Activated T-cell treated with anti-CD3 and anti-CD28 coated beads, Interleukin-2, amount 50 U/mL, for 72 hours (primary cell): ENCODE data around the gene LYST. TPM values are rescaled to one million over a fixed set of nuclear protein-coding genes. Genes with fewer than 3 reads are reported as not detected.
"Not testable (repeated sequence)": the region's sequence is repeated elsewhere in the genome, so short reads cannot be mapped to it uniquely, and the experiment has no call there.

ENCODE experiments used
- ATAC-seq, 2 donors: fragments of 150-1000 bp; cut with Tn5 transposase; replicated peaks in 1 of 2; 2 replicates each; pipeline ENCODE4 v1.10.0; 2021; ENCODE audit warnings: moderate library complexity in 2 of 2, mild to moderate bottlenecking in 1 of 2
- DNase-seq, 2 donors: peaks; one replicate each; pipeline ENCODE4 v3.0.0; 2021 to 2022; ENCODE audit warnings: mixed read lengths in 1 of 2
- H3K27ac Mint-ChIP-seq: one replicate; pipeline ENCODE4 v1.8.0; 2022; ENCODE audit warnings: mild to moderate bottlenecking, moderate library complexity, mixed read lengths
- H3K27me3 Mint-ChIP-seq: one replicate; pipeline ENCODE4 v1.8.0; 2022; ENCODE audit warnings: low read depth, mixed read lengths
- H3K36me3 Mint-ChIP-seq, 2 donors: one replicate each; pipeline ENCODE4 v1.8.0; 2022; ENCODE audit warnings: mixed read lengths in 2 of 2, mild to moderate bottlenecking in 1 of 2; ENCODE audit not compliant: insufficient read depth in 2 of 2
- H3K4me1 Mint-ChIP-seq: one replicate; pipeline ENCODE4 v1.8.0; 2022; ENCODE audit warnings: low read depth, mixed read lengths
- H3K4me3 Mint-ChIP-seq, 2 donors: one replicate each; pipeline ENCODE4 v1.8.0; 2022; ENCODE audit warnings: mild to moderate bottlenecking in 2 of 2, mixed read lengths in 2 of 2, moderate library complexity in 2 of 2
- H3K9me3 Mint-ChIP-seq, 2 donors: one replicate each; pipeline ENCODE4 v1.8.0; 2022; ENCODE audit warnings: mixed read lengths in 2 of 2
- total RNA-seq, 2 donors: library from RNA; stranded (reverse); gene quantifications; one replicate each; pipeline ENCODE4 v1.2.3, GENCODE V29; 2022

The LYST gene
- total RNA-seq, 2 donors from 2014 or later, result 43.9 to 50.7 TPM

DNA sequence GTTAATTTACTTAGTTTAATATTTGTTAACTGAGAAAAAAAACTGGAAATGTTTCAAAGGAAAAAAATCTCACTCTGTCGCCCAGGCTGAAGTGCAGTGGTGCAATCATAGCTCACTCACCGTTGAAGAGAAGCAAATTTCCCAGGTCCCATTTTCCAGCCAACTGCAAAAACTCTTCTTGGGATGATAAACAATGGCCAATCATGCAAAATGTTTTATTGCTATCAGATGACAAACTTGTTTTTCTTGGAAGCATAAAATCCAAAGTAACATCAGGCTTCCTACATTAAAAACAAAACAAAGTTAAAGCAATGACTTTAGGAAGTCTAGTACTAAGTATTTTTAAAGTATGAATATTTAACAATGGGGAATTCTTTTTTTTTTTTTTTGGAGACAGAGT, 84.9 kb downstream of the LYST start:
- H3K27ac Mint-ChIP-seq, result no peak overlapping the region
- ATAC-seq, result no peak
- DNase-seq, result no peak
- peaks cover 2 to 8% of the 10 kb centered on the region in 2 donors for H3K36me3 Mint-ChIP-seq
- H3K9me3 Mint-ChIP-seq, result peaks cover 0 to 3% of the 10 kb centered on the region in 2 donors
- H3K4me3 Mint-ChIP-seq, result no peak overlapping the region
- H3K27me3 Mint-ChIP-seq, result no peaks in the 10 kb centered on the region
- H3K4me1 Mint-ChIP-seq, result no peaks in the 10 kb centered on the region

DNA sequence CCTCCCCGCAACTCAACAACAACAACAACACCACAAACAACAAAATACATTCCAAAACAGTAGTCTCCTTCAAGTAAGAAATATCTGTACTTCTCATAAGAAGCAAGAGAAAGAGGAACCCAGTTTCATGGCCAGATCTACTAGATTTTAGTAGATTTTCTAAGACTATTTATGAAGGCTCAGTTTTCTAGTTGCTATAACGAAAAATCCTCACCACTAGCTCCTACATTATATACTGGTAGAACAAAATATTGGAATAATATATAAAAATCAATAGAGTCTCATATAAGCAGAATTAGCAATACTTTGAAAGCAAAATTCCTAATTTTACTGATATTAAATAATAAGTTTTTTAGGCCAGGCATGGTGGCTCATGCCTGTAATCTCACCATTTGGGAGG, 86.9 kb downstream of the LYST start:
- Mint-ChIP-seq H3K9me3 (no peaks in the 10 kb centered on the region), H3K36me3 (peaks cover 0 to 10% of the 10 kb centered on the region in 2 donors), H3K27ac (no peak overlapping the region), H3K4me1 (no peaks in the 10 kb centered on the region), H3K27me3 (no peaks in the 10 kb centered on the region), H3K4me3 (no peak overlapping the region)
- no peak for ATAC-seq
- no peak for DNase-seq

DNA sequence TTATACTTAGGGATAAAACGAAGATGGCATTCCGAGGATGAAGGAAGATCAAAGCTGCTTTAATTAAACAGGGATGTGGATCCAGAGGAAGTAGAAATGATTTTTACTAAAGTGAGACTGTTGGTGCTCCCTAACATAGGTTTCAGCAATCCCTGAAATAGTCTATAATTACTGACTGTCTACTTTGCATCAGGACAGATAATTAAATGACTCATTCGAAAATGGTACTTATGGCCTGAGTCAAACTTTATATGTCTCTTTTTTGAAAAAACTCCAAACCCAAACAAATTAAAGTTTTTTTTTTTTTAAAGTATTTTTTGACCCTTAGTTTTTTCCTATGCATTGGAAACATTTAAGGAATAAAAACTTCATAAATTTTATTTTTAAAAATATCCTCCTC, 90.3 kb downstream of the LYST start:
- ATAC-seq (no peak), DNase-seq (no peak)
- no peaks in the 10 kb centered on the region for H3K4me1 Mint-ChIP-seq
- peaks cover 0 to 14% of the 10 kb centered on the region in 2 donors for H3K36me3 Mint-ChIP-seq
- H3K4me3 Mint-ChIP-seq, result no peak overlapping the region
- no peaks in the 10 kb centered on the region for H3K27me3 Mint-ChIP-seq
- H3K9me3 Mint-ChIP-seq, result no peaks in the 10 kb centered on the region
- H3K27ac Mint-ChIP-seq, result no peak overlapping the region

DNA sequence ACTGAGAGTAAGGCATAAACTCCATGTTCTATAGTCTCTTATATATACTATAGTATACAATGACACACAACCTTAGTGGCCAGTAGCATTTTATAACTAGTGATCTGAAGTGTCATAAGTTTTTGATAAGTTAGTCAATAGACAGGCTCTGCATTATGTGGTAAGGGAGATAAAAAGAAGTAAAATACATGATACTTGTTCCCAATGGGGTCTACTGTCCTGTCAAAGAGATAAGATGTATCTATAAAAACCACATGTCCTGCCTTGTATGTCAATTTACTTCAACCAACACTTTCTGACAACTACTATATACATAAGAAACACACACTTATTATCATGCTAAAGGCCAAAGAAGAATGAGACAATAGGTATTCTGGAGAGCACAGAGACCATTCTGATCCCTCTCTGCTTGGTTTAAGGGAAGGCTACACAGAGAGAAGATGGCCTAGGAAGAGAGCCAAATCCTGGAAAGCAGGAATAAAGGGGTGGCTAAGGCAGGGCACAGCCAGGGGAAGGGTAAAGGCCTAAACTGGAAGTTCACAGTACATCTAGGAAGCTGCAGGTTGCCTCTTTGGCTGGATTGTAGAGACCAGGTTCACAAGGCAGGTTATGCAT, 91.4 kb downstream of the LYST start:
- Mint-ChIP-seq H3K36me3 (peaks cover 0 to 14% of the 10 kb centered on the region in 2 donors), H3K4me3 (no peak overlapping the region), H3K9me3 (no peaks in the 10 kb centered on the region), H3K4me1 (no peaks in the 10 kb centered on the region), H3K27me3 (no peaks in the 10 kb centered on the region), H3K27ac (no peak overlapping the region)
- ATAC-seq, result no peak
- no peak for DNase-seq

DNA sequence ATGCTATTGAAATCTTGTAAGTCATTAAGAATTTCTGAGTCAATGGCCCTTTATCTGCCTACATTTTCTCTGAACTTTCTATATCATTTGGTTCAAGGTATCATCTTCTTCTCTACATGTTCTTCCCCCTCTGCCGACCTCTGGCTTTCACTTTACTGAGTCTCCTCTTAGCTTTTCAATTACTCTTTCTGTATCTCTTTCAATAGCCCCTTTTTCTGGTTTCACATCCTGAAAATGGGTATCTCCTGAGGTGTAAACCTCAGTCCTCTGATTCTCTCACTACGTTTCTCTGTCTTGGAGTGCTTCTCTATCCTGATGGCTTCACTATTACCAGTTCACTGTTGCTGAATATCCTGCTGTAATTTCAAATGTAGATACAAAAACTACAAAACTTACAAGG, 98.9 kb downstream of the LYST start:
- DNase-seq (no peak), ATAC-seq (peak in 1 of 2 donors; percentile 17)
- Mint-ChIP-seq H3K4me3 (peak overlapping the region in 1 of 2 donors; percentile 7), H3K4me1 (peaks cover 14% of the 10 kb centered on the region), H3K27me3 (no peaks in the 10 kb centered on the region), H3K9me3 (no peaks in the 10 kb centered on the region), H3K27ac (peak overlapping the region; percentile 1), H3K36me3 (peaks cover 2 to 6% of the 10 kb centered on the region in 2 donors)

DNA sequence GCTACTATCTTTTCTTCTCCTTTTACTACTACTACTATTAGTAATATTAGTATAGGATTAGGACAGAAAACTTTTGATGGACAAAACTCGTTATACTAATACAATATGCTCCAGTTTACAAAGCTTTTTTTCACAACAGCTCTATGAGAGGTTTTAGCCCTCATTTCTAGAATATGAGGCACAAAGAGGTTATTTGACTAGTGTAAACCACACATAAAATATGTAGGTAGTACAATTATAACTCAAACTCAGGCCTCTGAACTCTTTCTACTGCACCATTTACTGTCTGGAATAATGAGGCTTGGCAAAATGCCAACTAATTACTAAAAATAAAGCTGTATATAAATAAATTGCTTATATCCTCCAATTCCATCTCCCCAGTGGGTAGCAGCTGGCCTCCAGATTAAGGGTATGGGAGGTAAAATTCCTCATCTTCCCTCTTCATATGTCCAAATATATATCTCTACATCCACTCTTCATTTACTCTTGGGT, 99.9 kb downstream of the LYST start:
- Mint-ChIP-seq H3K9me3 (no peaks in the 10 kb centered on the region), H3K27me3 (no peaks in the 10 kb centered on the region), H3K27ac (no peak overlapping the region), H3K4me3 (no peak overlapping the region), H3K4me1 (peaks cover 14% of the 10 kb centered on the region), H3K36me3 (peaks cover 4 to 6% of the 10 kb centered on the region in 2 donors)
- no peak for DNase-seq
- peak in 1 of 2 donors; percentile 70 for ATAC-seq

DNA sequence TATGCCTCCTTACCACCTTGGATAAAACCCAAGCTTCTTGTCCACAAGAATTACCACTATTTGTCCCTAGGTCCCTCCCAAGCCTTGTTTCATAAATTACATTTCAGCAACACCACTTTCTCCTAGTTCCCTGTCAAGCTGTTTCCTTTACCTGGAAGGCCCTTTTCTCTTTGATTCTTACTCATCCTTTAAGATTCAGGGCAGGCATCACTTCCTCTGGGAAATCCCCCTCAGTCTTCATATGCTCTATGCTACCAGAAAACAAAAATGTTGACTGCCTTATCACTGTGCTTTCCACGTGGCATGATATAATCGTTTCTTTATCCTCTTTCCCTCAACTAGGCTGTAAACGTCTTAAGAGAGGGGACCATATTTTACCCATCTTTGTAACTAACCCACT, 102.7 kb downstream of the LYST start:
- no peaks in the 10 kb centered on the region for H3K27me3 Mint-ChIP-seq
- no peak overlapping the region for H3K27ac Mint-ChIP-seq
- peaks cover 6 to 11% of the 10 kb centered on the region in 2 donors for H3K36me3 Mint-ChIP-seq
- peak; percentile 17 to 23 for DNase-seq
- ATAC-seq, result peak; percentile 86 to 87
- no peak overlapping the region for H3K4me3 Mint-ChIP-seq
- H3K4me1 Mint-ChIP-seq, result peaks cover 14% of the 10 kb centered on the region
- H3K9me3 Mint-ChIP-seq, result no peaks in the 10 kb centered on the region

DNA sequence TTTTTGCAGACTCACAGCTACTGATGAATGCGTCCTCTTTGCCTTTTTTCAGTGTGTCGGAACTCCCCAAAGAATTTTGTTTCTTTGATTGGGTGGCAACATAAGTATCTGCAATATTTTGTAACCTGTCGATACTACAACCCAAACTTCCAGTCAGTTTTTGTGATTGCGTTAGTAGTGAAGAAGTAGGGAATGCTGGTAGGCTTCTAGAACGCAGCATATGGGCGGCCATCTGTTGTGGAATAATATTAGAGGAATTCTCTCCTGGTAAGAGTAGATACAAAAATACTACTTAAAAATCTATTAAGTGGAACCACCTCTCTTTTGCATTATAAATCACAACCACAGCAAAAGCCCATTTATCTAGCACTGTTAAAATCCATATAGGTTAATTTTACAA, 107.4 kb downstream of the LYST start:
- Mint-ChIP-seq H3K4me1 (no peaks in the 10 kb centered on the region), H3K4me3 (no peak overlapping the region), H3K27ac (no peak overlapping the region), H3K27me3 (no peaks in the 10 kb centered on the region), H3K36me3 (peaks cover 6 to 13% of the 10 kb centered on the region in 2 donors), H3K9me3 (no peaks in the 10 kb centered on the region)
- ATAC-seq, result no peak
- DNase-seq, result no peak

DNA sequence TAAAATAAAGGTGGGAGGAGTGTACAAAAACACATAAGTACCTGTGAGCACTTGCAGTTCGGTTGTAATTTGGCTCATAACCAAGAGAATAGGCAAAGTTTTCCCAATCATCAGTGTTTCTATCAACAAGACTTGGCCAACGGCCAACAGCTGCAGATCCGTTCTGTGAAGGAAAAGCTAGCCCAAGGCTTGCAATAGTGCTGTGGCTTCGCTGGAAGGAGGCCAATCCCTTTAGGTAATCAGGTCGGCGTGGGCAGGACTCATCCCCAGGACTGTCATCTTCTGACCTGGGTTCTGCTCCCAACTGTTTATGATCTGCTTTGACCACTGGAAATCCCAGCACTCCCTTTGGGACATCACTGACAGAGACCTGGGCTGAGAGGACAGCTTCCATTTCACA, 107.8 kb downstream of the LYST start:
- Mint-ChIP-seq H3K27me3 (no peaks in the 10 kb centered on the region), H3K4me1 (no peaks in the 10 kb centered on the region), H3K36me3 (peaks cover 6 to 17% of the 10 kb centered on the region in 2 donors), H3K4me3 (no peak overlapping the region), H3K27ac (no peak overlapping the region), H3K9me3 (no peaks in the 10 kb centered on the region)
- no peak for DNase-seq
- no peak for ATAC-seq

DNA sequence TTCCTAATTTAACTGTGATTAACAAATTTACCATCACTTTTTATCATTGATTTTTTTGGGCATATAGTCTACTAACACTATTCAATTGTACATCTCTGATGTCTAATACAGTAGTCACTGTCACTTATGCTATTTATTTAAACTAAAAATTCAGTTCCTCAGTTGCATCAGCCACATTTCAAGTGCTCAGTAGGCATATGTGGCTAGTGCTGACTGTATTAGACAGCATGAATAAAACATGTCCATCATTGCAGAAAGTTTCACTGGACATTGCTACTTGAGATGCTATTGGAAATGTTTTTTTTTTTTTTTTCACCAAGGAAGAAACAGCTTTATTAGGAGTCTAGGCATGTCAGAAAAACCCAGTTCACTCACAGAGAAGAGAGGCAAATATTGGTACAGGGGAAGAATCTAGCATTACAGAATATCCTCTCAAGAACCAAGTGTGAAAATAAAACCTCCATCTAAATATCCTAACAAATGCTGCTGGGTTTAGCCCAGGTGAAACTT, 109.1 kb downstream of the LYST start:
- DNase-seq (no peak), ATAC-seq (no peak)
- H3K27ac Mint-ChIP-seq, result peak overlapping the region; percentile 79
- H3K36me3 Mint-ChIP-seq, result peaks cover 5 to 17% of the 10 kb centered on the region in 2 donors
- no peaks in the 10 kb centered on the region for H3K4me1 Mint-ChIP-seq
- no peaks in the 10 kb centered on the region for H3K9me3 Mint-ChIP-seq
- H3K27me3 Mint-ChIP-seq, result no peaks in the 10 kb centered on the region
- H3K4me3 Mint-ChIP-seq, result no peak overlapping the region

DNA sequence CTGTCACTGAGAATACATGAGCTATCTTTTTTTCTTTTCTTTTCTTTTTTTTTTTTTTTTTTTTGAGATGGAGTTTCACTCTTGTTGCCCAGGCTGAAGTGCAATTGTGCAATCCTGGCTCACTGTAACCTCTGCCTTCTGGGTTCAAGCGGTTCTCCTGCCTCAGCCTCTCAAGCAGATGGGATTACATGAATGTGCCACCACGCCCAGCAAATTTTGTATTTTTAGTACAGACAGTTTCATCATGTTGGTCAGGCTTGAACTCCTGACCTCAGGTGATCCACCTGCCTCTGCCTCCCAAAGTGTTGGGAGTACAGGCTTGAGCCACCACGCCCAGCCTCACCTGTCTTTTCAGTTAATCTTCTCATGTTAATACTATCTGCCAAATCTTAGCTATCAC, 112.5 kb downstream of the LYST start:
- not testable (repeated sequence) for H3K4me1 Mint-ChIP-seq, H3K27ac Mint-ChIP-seq, H3K4me3 Mint-ChIP-seq, ATAC-seq, H3K9me3 Mint-ChIP-seq, DNase-seq, H3K27me3 Mint-ChIP-seq
- H3K36me3 Mint-ChIP-seq, result peaks cover 2 to 15% of the 10 kb centered on the region in 2 donors

DNA sequence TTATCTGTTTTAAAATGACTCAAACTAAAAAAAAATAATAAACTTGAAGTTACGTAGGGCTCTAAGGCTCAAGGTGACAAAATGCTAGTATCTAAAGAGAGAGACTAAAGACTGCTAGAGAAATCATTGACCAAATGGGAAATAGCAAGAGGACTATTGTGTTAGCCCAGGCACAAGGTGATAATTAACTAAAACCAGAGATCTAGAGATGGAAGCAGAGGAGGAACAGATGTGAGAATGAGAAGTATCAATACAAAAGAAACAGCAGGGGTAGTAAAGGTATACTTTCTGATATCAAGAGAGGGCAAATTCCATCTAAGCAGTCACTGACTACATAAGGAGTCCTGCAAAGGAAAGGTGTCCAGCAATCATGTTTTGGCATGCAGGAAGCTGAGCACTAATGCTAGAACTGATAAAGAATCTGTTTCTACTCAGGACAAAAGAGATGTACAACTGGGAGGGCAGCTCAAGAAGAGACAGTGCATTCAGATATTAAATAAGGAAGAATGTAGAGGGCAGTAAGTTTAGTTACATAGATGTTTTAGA, 116.9 kb downstream of the LYST start:
- ATAC-seq (no peak), DNase-seq (no peak)
- peaks cover 2 to 16% of the 10 kb centered on the region in 2 donors for H3K36me3 Mint-ChIP-seq
- no peaks in the 10 kb centered on the region for H3K9me3 Mint-ChIP-seq
- no peaks in the 10 kb centered on the region for H3K27me3 Mint-ChIP-seq
- H3K4me3 Mint-ChIP-seq, result no peak overlapping the region
- no peaks in the 10 kb centered on the region for H3K4me1 Mint-ChIP-seq
- H3K27ac Mint-ChIP-seq, result no peak overlapping the region

DNA sequence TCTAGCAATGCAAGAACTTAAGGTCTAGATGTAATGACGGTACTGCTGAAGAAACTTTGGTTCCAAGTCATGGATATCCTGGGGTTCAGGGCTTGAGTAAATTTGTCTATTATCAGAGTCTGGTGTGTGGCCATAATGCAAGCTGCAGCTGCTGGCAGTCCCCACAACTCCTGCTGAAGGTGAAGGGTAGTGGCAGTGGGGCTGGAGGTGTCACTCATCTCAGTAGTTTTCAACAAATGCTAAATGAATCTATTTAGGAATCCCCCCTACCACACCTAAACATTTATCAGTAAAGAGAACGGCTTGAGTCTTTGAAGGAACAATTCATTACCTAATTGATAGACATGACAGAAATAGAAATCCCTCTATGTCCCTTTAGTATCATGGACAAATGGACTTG, 118.0 kb downstream of the LYST start:
- Mint-ChIP-seq H3K36me3 (peaks cover 2 to 14% of the 10 kb centered on the region in 2 donors), H3K27ac (peak overlapping the region; percentile 17), H3K4me3 (peak overlapping the region in 1 of 2 donors; percentile 7), H3K4me1 (no peaks in the 10 kb centered on the region), H3K9me3 (no peaks in the 10 kb centered on the region), H3K27me3 (no peaks in the 10 kb centered on the region)
- ATAC-seq, result peak in 1 of 2 donors; percentile 53
- no peak for DNase-seq
